ENCODE measurements around the gene IL17RA.
A peak's percentile ranks its signal among the peaks of the same experiment; 100 is the strongest.

IL17RA gene

GRCh38 chr22:17158568-17159503 lies 74.0 kb downstream of the IL17RA start, which contains the start of gene HDHD5:
TSS of gene HDHD5 (minus strand) at chr22:17159277. CDS start at chr22:17159251, 26 bp downstream.
- DNase-seq (ENCODE audit: low spot score), result peak; percentile 94
- in situ Hi-C loops (cut with MboI; ENCODE audit: low sequenced_read_pairs, unreplicated experiment), result no loop called here
- no peak for TF ChIP-seq CTCF (IDR thresholded peaks at IDR 0.05; ENCODE audit: borderline replicate concordance, control extremely low read depth, extremely low read depth, insufficient read depth, missing control alignments)

GRCh38 chr22:17159504-17159951 lies 74.7 kb downstream of the IL17RA start:
- peak; percentile 57 for DNase-seq (ENCODE audit: low spot score)
- in situ Hi-C loops (cut with MboI; ENCODE audit: low sequenced_read_pairs, unreplicated experiment), result no loop called here
- TF ChIP-seq CTCF (IDR thresholded peaks at IDR 0.05; ENCODE audit: borderline replicate concordance, control extremely low read depth, extremely low read depth, insufficient read depth, missing control alignments), result no peak

GRCh38 chr22:17161991-17162390 lies 77.2 kb downstream of the IL17RA start:
- TF ChIP-seq CTCF (IDR thresholded peaks at IDR 0.05; ENCODE audit: borderline replicate concordance, control extremely low read depth, extremely low read depth, insufficient read depth, missing control alignments), result no peak
- in situ Hi-C loops (cut with MboI; ENCODE audit: low sequenced_read_pairs, unreplicated experiment), result no loop called here

GRCh38 chr22:17162731-17163130 lies 77.9 kb downstream of the IL17RA start:
- DNase-seq (ENCODE audit: low spot score), result no peak
- in situ Hi-C loops (cut with MboI; ENCODE audit: low sequenced_read_pairs, unreplicated experiment), result no loop called here
- no peak for TF ChIP-seq CTCF (IDR thresholded peaks at IDR 0.05; ENCODE audit: borderline replicate concordance, control extremely low read depth, extremely low read depth, insufficient read depth, missing control alignments)

More at GRCh38 chr22:17161991-17162390, 77.2 kb downstream of the IL17RA start:
- no peak for DNase-seq (ENCODE audit: low spot score)

- DNase-seq (ENCODE audit: low spot score), result no peak
- in situ Hi-C loops (cut with MboI; ENCODE audit: low sequenced_read_pairs, unreplicated experiment), result no loop called here
- TF ChIP-seq CTCF (IDR thresholded peaks at IDR 0.05; ENCODE audit: borderline replicate concordance, control extremely low read depth, extremely low read depth, insufficient read depth, missing control alignments), result no peak
Observed at GRCh38 chr22:17164392-17165024, 79.7 kb downstream of the IL17RA start.
